CD8-positive, alpha-beta memory T cell (primary cell): Measurements from ENCODE around the gene FAM9A. TPM values are rescaled to one million over a fixed set of nuclear protein-coding genes. Genes with fewer than 3 reads are reported as not detected.

ENCODE experiments used
- CTCF ChIA-PET: fragments of 350-600 bp; sonication (Branson Sonifier 250); formaldehyde crosslinking; loops from one replicate; lab custom pipeline; 2021; ENCODE audit warnings: antibody characterized with exemption; lab: Charles Lee
- POLR2A ChIA-PET: fragments of 350-600 bp; sonication (Branson Sonifier 250); formaldehyde crosslinking; loops from one replicate; lab custom pipeline; 2021; ENCODE audit warnings: antibody characterized with exemption; lab: Charles Lee
- DNase-seq, 5 donors: peaks; one replicate each; pipeline versions ENCODE4 v3.0.0 to v3.0.0-alpha.2; 2020 to 2022; ENCODE audit warnings: mixed read lengths in 1 of 5
- H3K27ac ChIP-seq: one replicate; pipeline ENCODE4 v1.7.0; 2013; ENCODE audit warnings: low read depth, mild to moderate bottlenecking, low read length, moderate library complexity
- H3K27me3 ChIP-seq: 2 replicates; pipeline ENCODE4 v1.7.0; 2013; ENCODE audit warnings: low read length, mild to moderate bottlenecking; ENCODE audit not compliant: insufficient read depth, poor library complexity, severe bottlenecking
- H3K36me3 ChIP-seq: 2 replicates; pipeline ENCODE4 v1.7.0; 2013; ENCODE audit warnings: mild to moderate bottlenecking, low read length, moderate library complexity; ENCODE audit not compliant: insufficient read depth
- H3K4me1 ChIP-seq: 2 replicates; pipeline ENCODE4 v1.7.0; 2013; ENCODE audit warnings: mild to moderate bottlenecking, low read length, moderate library complexity; ENCODE audit not compliant: insufficient read depth
- H3K4me3 ChIP-seq: 2 replicates; pipeline ENCODE4 v1.7.0; 2013; ENCODE audit warnings: mild to moderate bottlenecking, low read length
- H3K9me3 ChIP-seq: 2 replicates; pipeline ENCODE4 v1.7.0; 2013; ENCODE audit warnings: mild to moderate bottlenecking, low read length
- H3K27ac Mint-ChIP-seq, 8 donors: one replicate each; pipeline ENCODE4 v1.8.0; 2020 to 2021; ENCODE audit warnings: mixed read lengths in 8 of 8, mild to moderate bottlenecking in 6 of 8, inconsistent platforms in 3 of 8, moderate library complexity in 3 of 8
- H3K27me3 Mint-ChIP-seq, 2 donors: one replicate each; pipeline ENCODE4 v1.8.0; 2020 to 2021; ENCODE audit warnings: mixed read lengths in 2 of 2, mild to moderate bottlenecking in 1 of 2, moderate library complexity in 1 of 2
- H3K36me3 Mint-ChIP-seq, 3 donors: one replicate each; pipeline ENCODE4 v1.8.0; 2020 to 2021; ENCODE audit warnings: mixed read lengths in 3 of 3, inconsistent platforms in 1 of 3, mild to moderate bottlenecking in 1 of 3
- H3K4me1 Mint-ChIP-seq, 3 donors: one replicate each; pipeline ENCODE4 v1.8.0; 2020 to 2021; ENCODE audit warnings: mixed read lengths in 3 of 3, inconsistent platforms in 1 of 3, mild to moderate bottlenecking in 1 of 3
- H3K4me3 Mint-ChIP-seq, 7 donors: one replicate each; pipeline ENCODE4 v1.8.0; 2020 to 2021; ENCODE audit warnings: mixed read lengths in 7 of 7, mild to moderate bottlenecking in 6 of 7, moderate library complexity in 4 of 7, inconsistent platforms in 2 of 7
- H3K9me3 Mint-ChIP-seq, 5 donors: one replicate each; pipeline ENCODE4 v1.8.0; 2020 to 2022; ENCODE audit warnings: mixed read lengths in 5 of 5, mild to moderate bottlenecking in 3 of 5, moderate library complexity in 2 of 5, inconsistent platforms in 1 of 5
- polyA plus RNA-seq: library from polyadenylated mRNA; unstranded; fragments of 300-500 nt; fragmentation: Illumina TruSeq; gene quantifications from one replicate; pipeline ENCODE4 v1.2.3, GENCODE V29; 2021
- total RNA-seq, 2 experiments: library from RNA; stranded (reverse); gene quantifications; one replicate each; pipeline ENCODE4 v1.2.3, GENCODE V29; 2021

Gene FAM9A
- total and polyA plus RNA-seq, 3 experiments from 2014 or later, result not detected

DNA sequence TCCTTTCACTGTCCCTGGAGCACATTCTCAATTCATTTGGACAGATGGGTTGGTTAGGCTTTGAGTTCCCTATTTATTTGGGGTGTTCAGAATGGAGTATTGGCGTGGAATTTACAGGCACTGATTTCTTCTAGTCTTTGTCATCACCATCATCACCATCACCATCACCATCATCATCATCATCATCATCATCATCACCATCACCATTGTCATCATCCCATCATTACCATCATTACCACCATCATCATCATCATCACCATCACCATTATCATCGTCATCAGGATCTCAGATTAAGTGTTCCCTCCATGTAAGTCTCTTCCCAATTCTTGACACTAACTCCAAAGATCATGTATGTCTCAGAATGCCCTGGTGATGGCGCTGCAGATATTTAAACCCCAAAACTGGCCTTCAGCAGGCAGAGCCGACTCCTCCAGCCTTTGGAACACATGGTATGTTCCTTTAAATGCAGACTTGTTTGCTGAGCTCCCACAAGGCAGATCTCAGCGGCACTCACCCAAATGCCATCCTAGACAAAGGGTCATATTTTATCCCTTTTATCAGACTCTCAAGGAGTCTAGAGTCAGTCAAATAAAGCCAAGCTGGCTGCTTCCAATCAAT is 19.8 kb upstream of the FAM9A start:
- no peak overlapping the region for H3K27ac Mint-ChIP-seq
- CTCF ChIA-PET, result no interaction called here
- DNase-seq, result no peak

DNA sequence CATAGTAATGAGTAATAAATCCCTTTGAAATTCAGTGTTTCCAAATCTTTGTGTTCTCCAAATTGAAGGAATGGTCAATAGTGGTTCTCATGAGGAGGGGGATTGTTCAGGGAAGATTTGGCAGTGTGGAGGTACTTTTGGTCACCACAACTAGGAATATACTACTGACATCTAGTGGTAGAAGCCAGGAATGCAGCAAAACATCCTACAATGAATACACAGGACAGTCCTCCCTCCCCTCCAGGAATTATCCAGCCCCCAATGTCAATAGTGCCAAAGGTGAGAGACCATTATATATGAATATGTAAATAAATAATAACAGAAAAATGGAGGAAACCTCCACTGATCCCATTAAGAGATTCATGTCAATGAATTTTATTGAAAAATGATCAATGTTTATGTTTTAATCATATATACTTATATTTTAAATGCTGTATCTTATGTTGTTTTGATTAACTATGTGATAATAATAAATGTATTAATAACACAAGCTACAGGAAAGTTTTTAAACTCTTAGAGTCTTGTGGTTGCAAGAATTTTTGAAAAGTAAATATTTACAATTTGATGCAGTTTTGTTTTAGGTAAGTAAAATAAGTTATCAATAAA is 14.4 kb upstream of the FAM9A start:
- no peaks in the 10 kb centered on the region for H3K36me3 Mint-ChIP-seq
- H3K4me3 Mint-ChIP-seq, result no peak overlapping the region
- Histone ChIP-seq H3K27me3 (no peaks in the 10 kb centered on the region), H3K4me3 (no peak overlapping the region), H3K36me3 (no peaks in the 10 kb centered on the region), H3K9me3 (no peaks in the 10 kb centered on the region), H3K4me1 (no peaks in the 10 kb centered on the region), H3K27ac (no peak overlapping the region)
- no peaks in the 10 kb centered on the region for H3K9me3 Mint-ChIP-seq
- peak in 2 of 5 donors; percentile 17 to 19 for DNase-seq
- ChIA-PET POLR2A (no interaction called here), CTCF (interaction anchor here (0.8 to 1.1 kb wide), 3 partner anchors 60 to 887 kb away, joined by 3 to 4 read pairs (median 4); no protein-coding TSS in a partner anchor)
- peaks cover 4% of the 10 kb centered on the region in 2 donors for H3K27me3 Mint-ChIP-seq
- no peaks in the 10 kb centered on the region for H3K4me1 Mint-ChIP-seq
- H3K27ac Mint-ChIP-seq, result no peak overlapping the region

More for the DNA sequence above, 19.8 kb upstream of the FAM9A start:
- H3K27ac ChIP-seq, result no peak overlapping the region
- no peaks in the 10 kb centered on the region for H3K9me3 ChIP-seq
- no peaks in the 10 kb centered on the region for H3K4me1 ChIP-seq
- H3K36me3 ChIP-seq, result no peaks in the 10 kb centered on the region
- Mint-ChIP-seq H3K36me3 (no peaks in the 10 kb centered on the region), H3K27me3 (peaks cover 7 to 17% of the 10 kb centered on the region in 2 donors), H3K4me3 (no peak overlapping the region), H3K9me3 (no peaks in the 10 kb centered on the region), H3K4me1 (no peaks in the 10 kb centered on the region)
- H3K27me3 ChIP-seq, result no peaks in the 10 kb centered on the region
- POLR2A ChIA-PET, result no interaction called here
- H3K4me3 ChIP-seq, result no peak overlapping the region

DNA sequence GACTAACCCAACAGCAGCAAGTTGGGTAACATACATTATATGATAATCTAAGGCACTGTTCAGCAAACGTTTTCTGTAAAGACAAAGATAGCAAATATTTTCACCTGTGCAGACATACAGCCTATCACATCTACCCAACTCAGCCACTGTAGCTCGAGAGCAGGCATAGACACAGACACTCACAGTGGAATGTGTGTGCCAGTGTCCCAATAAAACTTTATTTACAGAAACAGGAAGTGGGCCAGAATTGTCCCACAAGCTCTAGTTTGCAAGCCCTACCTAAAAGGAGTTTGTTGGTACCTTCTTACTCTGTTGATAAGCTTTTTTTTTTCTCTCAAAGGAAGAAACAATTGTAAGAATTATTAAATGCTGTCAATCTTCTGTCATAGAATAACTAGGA is 11.9 kb upstream of the FAM9A start:
- Mint-ChIP-seq H3K36me3 (no peaks in the 10 kb centered on the region), H3K9me3 (no peaks in the 10 kb centered on the region), H3K4me3 (no peak overlapping the region), H3K27me3 (peaks cover 4 to 6% of the 10 kb centered on the region in 2 donors), H3K4me1 (no peaks in the 10 kb centered on the region), H3K27ac (no peak overlapping the region)
- CTCF ChIA-PET, result interaction anchor here (1.8 kb wide), 1 partner anchor 56 kb away, joined by 3 read pairs; no protein-coding TSS in a partner anchor
- H3K9me3 ChIP-seq, result no peaks in the 10 kb centered on the region
- H3K36me3 ChIP-seq, result no peaks in the 10 kb centered on the region
- DNase-seq, result no peak
- POLR2A ChIA-PET, result no interaction called here
- no peak overlapping the region for H3K4me3 ChIP-seq
- no peak overlapping the region for H3K27ac ChIP-seq
- H3K4me1 ChIP-seq, result no peaks in the 10 kb centered on the region
- H3K27me3 ChIP-seq, result no peaks in the 10 kb centered on the region

DNA sequence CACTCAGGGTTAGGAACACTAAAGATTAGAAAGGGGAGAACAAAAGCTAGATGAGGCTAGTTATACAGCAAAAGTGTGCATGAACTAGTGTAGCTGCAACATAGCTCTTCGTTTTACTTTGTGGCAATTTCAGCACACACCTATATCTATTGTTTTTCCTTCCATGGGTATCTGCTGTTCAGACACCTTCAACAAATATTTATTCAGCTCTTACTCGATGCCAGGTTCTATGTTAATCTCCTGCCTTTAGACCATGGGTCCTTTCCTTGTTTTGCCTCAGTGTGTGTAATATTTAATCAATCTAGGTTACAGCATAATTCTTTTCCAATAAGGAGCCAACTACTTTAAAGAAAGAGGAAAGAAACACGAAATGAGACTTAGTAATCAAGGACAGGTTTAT is 10.4 kb upstream of the FAM9A start:
- Histone ChIP-seq H3K27me3 (no peaks in the 10 kb centered on the region), H3K9me3 (no peaks in the 10 kb centered on the region), H3K36me3 (no peaks in the 10 kb centered on the region), H3K4me1 (no peaks in the 10 kb centered on the region), H3K27ac (no peak overlapping the region), H3K4me3 (no peak overlapping the region)
- ChIA-PET CTCF (interaction anchor here (0.5 kb wide), 1 partner anchor 1428 kb away, joined by 4 read pairs; no protein-coding TSS in a partner anchor), POLR2A (no interaction called here)
- Mint-ChIP-seq H3K36me3 (no peaks in the 10 kb centered on the region), H3K9me3 (no peaks in the 10 kb centered on the region), H3K27ac (no peak overlapping the region), H3K4me1 (no peaks in the 10 kb centered on the region), H3K27me3 (peaks cover 6 to 11% of the 10 kb centered on the region in 2 donors), H3K4me3 (no peak overlapping the region)
- DNase-seq, result no peak

DNA sequence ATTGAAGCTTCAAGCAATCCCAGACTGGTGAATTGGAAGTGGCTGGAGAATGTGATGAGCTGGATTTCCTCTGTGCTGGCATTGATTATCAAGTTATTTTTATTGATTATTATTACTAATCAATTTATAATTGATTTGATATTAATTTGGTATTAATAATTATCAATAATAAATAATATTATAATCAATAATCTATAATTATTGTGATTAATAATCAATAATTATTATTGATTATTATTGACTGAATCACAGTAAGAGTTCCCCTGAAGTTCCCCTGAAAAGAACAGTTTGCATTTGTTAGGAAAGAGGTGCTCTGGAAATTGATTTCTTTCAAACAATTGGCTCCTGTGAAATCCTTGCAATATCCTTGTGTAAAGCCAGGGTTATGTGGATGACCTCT is 7.5 kb upstream of the FAM9A start:
- CTCF ChIA-PET, result no interaction called here
- no peaks in the 10 kb centered on the region for H3K4me1 Mint-ChIP-seq

DNA sequence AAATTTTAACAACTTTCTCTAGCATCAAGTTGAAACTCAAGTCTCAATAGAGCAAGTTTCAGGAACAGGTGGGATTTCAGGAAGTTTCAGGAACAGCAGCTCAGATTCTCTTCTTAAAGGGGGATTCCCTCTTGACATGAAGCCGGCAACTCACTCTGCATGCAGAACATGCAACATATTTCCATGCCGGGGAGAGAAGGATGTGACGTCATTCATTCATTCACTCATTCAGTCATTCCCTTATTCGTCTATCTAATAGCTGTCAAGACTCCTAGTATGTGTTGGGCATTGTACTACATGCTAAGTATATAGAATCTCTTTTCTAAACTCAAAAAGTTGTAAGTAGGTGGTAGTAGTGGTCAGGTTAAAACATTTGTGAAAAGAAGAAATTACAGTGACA is 4.8 kb upstream of the FAM9A start:
- no peaks in the 10 kb centered on the region for H3K9me3 Mint-ChIP-seq
- no peak overlapping the region for H3K4me3 Mint-ChIP-seq
- POLR2A ChIA-PET, result no interaction called here
- H3K27ac Mint-ChIP-seq, result no peak overlapping the region
- peaks cover 6 to 22% of the 10 kb centered on the region in 2 donors for H3K27me3 Mint-ChIP-seq
- H3K9me3 ChIP-seq, result no peaks in the 10 kb centered on the region
- H3K36me3 ChIP-seq, result no peaks in the 10 kb centered on the region
- CTCF ChIA-PET, result no interaction called here
- no peaks in the 10 kb centered on the region for H3K36me3 Mint-ChIP-seq
- H3K27ac ChIP-seq, result no peak overlapping the region
- no peaks in the 10 kb centered on the region for H3K4me1 ChIP-seq
- H3K27me3 ChIP-seq, result no peaks in the 10 kb centered on the region
- H3K4me3 ChIP-seq, result no peak overlapping the region
- DNase-seq, result no peak
- no peaks in the 10 kb centered on the region for H3K4me1 Mint-ChIP-seq

More for the DNA sequence above, 7.5 kb upstream of the FAM9A start:
- Histone ChIP-seq H3K27me3 (no peaks in the 10 kb centered on the region), H3K4me3 (no peak overlapping the region), H3K27ac (no peak overlapping the region), H3K4me1 (no peaks in the 10 kb centered on the region), H3K9me3 (no peaks in the 10 kb centered on the region), H3K36me3 (no peaks in the 10 kb centered on the region)
- Mint-ChIP-seq H3K9me3 (no peaks in the 10 kb centered on the region), H3K4me3 (no peak overlapping the region), H3K27ac (no peak overlapping the region), H3K27me3 (peaks cover 6 to 19% of the 10 kb centered on the region in 2 donors), H3K36me3 (no peaks in the 10 kb centered on the region)
- POLR2A ChIA-PET, result no interaction called here
- DNase-seq, result no peak

DNA sequence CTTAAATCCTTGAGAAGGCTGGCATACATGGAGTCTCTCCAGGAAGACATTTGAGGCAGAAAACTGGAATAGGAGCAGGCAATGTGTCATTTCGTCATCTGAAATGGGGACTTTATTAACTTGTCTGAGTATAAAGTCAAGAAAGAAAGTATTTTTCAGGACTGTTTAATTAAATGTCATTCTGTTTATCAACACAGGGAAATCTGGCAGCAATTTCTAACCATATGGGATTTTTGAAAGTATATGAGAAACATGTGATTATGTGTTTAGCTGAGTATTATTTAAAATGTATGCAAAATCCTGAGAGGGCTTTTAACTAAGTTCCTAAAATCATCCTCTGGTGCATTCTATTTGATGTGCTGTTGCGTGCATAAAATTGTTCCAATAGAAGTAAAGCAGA is 3.9 kb upstream of the FAM9A start:
- Histone ChIP-seq H3K27ac (no peak overlapping the region), H3K4me3 (no peak overlapping the region), H3K4me1 (no peaks in the 10 kb centered on the region), H3K36me3 (no peaks in the 10 kb centered on the region), H3K9me3 (no peaks in the 10 kb centered on the region), H3K27me3 (no peaks in the 10 kb centered on the region)
- H3K4me3 Mint-ChIP-seq, result no peak overlapping the region
- H3K4me1 Mint-ChIP-seq, result no peaks in the 10 kb centered on the region
- ChIA-PET POLR2A (no interaction called here), CTCF (no interaction called here)
- H3K27me3 Mint-ChIP-seq, result peaks cover 2 to 22% of the 10 kb centered on the region in 2 donors
- H3K36me3 Mint-ChIP-seq, result no peaks in the 10 kb centered on the region
- no peaks in the 10 kb centered on the region for H3K9me3 Mint-ChIP-seq
- DNase-seq, result no peak
- H3K27ac Mint-ChIP-seq, result no peak overlapping the region

DNA sequence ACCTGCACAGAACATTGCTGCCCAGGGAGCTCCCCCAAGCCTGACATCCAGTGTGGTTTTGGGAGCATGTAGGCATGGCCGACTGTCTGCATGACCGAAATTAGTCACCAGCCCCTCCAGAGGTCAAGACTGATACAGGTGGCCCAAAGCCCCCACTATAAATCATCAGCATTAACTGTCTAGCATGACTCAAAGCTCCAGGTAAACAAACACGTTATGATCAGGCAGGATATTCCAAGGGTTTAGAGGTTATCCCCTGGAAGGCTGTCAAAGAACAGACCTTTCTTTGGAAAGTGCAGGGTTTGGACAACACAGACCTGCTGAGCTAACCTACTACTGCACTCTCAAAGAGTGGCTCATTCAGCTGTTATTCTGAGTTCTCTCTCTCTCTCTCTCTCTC is 2.1 kb upstream of the FAM9A start:
- Mint-ChIP-seq H3K36me3 (no peaks in the 10 kb centered on the region), H3K27ac (no peak overlapping the region), H3K4me1 (no peaks in the 10 kb centered on the region), H3K27me3 (peaks cover 2 to 22% of the 10 kb centered on the region in 2 donors), H3K4me3 (no peak overlapping the region), H3K9me3 (no peaks in the 10 kb centered on the region)
- no peak for DNase-seq
- ChIA-PET CTCF (no interaction called here), POLR2A (no interaction called here)
- Histone ChIP-seq H3K4me1 (no peaks in the 10 kb centered on the region), H3K9me3 (no peaks in the 10 kb centered on the region), H3K27me3 (no peaks in the 10 kb centered on the region), H3K27ac (no peak overlapping the region), H3K36me3 (no peaks in the 10 kb centered on the region), H3K4me3 (no peak overlapping the region)
